ENCODE measurements around the gene RFC1.

DNA sequence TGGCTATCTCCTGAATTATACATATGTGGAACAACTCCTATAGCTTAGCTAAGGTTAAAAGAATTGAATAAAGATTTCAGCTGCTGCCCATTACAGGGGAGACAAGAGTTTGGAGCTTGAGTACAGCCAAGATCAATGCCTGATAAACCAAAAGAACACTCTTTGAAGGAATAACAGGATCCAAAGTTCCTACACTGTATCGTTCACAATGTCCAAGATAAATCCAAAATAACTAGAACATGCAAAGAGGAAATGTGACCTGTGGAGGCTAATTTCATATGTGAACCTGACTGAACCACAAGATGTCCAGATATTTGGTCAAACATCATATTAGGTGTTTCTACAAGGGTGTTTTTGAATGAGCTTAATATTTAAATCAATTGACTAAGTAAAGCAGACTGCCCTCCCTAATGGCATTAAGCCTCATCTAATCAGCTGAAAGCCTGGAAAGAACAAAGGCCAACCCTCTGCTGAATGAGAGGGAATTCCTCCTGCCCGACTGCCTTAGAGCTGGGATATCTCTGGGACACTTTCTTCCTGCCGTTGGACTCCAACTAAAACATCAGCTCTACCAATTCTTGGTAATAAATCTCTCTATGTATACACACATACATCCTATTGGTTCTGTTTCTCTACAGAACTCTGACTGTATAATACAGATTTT, 19.2 kb downstream of the RFC1 start:
- TF ChIP-seq EZH2 (IDR thresholded peaks at IDR 0.05; ENCODE audit: insufficient read depth, poor library complexity, severe bottlenecking) (no peak), EZH2phosphoT487 (IDR thresholded peaks at IDR 0.05; ENCODE audit: insufficient read depth, low read depth) (no peak)

Data from GM23248 (cell line).